AG04449 (cell line): ENCODE data around the gene GPR65.

Source experiments
- CTCF ChIA-PET: fragments of 350-600 bp; formaldehyde crosslinking; extraction: SDS; loops from one replicate; lab custom pipeline; 2021; ENCODE audit warnings: antibody characterized with exemption; lab: Yijun Ruan, JAX
- POLR2A ChIA-PET: fragments of 400-600, 350-600 bp; formaldehyde crosslinking; extraction: SDS; loops from one replicate; lab custom pipeline; 2020; ENCODE audit warnings: antibody characterized with exemption, inconsistent platforms; lab: Yijun Ruan, JAX
- DNase-seq: peaks from one replicate; pipeline ENCODE4 v3.0.0-alpha.2; 2010; ENCODE audit warnings: low read depth, low spot score
- H3K4me3 ChIP-seq: 2 replicates; pipeline ENCODE4 v1.5.1; 2011; ENCODE audit warnings: low read depth, mild to moderate bottlenecking, control low read depth, low read length
- TF ChIP-seq, protein P1 (sequence below): IDR thresholded peaks from one replicate; pipeline ENCODE4 v1.5.1; 2011; ENCODE audit warnings: mild to moderate bottlenecking, moderate library complexity, low read length, control low read depth, inconsistent platforms; ENCODE audit not compliant: insufficient read depth; ENCODE audit errors: missing control alignments

GPR65 gene

DNA sequence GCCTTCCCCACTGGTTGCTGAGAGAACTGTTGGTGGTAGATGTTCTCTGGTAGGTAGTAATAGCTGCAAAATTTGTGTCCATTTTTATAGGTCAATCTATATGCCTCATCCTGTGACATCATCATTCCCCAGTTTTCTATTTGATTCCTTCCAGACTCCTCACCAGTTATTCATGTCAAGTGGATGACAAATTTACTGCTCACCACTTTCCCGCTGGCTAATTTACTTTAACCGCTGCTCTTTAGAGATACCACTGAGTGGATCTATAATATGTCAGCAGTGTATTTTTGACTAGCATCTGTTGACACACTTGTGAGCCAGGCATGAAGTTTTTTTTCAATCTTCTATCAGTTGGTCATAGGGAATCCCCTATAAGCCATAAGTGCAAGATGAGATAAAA, 24.6 kb downstream of the GPR65 start:
- CTCF ChIA-PET: interaction anchor here (1.2 kb wide), 1 partner anchor 16 kb away, joined by 3 read pairs; no protein-coding TSS in a partner anchor
- no peak overlapping the region for H3K4me3 ChIP-seq
- TF ChIP-seq, protein P1, sequence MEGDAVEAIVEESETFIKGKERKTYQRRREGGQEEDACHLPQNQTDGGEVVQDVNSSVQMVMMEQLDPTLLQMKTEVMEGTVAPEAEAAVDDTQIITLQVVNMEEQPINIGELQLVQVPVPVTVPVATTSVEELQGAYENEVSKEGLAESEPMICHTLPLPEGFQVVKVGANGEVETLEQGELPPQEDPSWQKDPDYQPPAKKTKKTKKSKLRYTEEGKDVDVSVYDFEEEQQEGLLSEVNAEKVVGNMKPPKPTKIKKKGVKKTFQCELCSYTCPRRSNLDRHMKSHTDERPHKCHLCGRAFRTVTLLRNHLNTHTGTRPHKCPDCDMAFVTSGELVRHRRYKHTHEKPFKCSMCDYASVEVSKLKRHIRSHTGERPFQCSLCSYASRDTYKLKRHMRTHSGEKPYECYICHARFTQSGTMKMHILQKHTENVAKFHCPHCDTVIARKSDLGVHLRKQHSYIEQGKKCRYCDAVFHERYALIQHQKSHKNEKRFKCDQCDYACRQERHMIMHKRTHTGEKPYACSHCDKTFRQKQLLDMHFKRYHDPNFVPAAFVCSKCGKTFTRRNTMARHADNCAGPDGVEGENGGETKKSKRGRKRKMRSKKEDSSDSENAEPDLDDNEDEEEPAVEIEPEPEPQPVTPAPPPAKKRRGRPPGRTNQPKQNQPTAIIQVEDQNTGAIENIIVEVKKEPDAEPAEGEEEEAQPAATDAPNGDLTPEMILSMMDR: no peak
- DNase-seq: no peak
- POLR2A ChIA-PET: no interaction called here

DNA sequence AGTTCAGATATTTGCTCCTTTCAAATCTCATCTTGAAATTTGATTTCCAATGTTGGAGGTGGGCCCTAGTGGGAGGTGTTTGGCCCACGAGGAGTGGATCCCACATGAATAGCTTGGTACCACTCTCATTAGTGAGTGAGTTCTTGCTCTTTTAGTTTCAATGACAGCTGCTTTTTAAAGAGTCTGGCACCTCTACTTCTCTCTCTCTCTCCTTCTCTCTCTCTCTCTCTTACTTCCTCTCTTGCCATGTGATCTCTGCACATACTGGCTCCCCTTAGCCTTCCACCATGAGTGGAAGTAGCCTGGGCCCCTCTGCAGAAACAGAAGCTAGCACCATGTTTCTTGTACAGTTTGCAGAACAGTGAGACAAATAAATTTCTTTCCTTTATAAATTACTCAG, 25.1 kb downstream of the GPR65 start:
- TF ChIP-seq, protein P1: no peak
- ChIA-PET POLR2A (no interaction called here), CTCF (no interaction called here)
- no peak for DNase-seq
- no peak overlapping the region for H3K4me3 ChIP-seq

DNA sequence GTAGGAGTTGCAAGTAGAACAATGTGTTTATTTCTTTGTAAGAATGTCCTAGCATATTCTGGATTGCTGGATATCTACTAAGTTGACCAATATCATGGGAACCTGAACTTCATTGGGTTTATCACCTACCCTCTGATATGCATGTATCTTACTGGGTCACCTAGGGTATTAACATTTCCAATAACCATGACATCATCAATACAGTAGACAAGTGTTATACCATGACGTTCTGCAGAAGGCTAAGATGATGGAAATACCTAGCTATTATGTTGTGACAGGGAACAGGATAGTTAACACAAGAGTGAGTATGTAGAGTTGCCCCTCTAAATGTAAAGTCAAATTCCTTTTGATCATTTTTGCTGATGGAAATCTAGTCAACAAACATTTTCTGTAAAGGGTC, 26.0 kb downstream of the GPR65 start:
- no peak for DNase-seq
- no peak overlapping the region for H3K4me3 ChIP-seq
- ChIA-PET CTCF (no interaction called here), POLR2A (no interaction called here)
- TF ChIP-seq, protein P1: no peak

DNA sequence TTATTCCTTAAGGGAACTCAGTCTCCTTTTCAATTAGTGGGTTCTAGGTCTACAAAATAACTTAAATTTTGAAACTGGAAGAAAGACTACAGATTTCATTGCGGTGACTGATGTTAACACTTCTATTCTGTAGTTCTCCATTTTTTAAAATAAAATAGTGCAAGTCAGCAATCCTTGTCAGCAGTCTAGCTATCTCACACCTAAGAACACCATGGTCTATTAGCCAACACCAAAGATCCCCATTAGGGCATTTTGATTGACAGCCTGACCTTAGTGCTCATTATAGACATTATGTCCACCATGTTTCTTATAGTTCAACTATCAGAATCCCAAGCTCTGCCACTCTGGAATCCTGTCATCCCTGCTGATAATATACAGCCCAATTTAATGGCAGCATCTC, 27.4 kb downstream of the GPR65 start:
- TF ChIP-seq, protein P1: no peak
- no peak for DNase-seq
- ChIA-PET CTCF (no interaction called here), POLR2A (no interaction called here)
- no peak overlapping the region for H3K4me3 ChIP-seq

DNA sequence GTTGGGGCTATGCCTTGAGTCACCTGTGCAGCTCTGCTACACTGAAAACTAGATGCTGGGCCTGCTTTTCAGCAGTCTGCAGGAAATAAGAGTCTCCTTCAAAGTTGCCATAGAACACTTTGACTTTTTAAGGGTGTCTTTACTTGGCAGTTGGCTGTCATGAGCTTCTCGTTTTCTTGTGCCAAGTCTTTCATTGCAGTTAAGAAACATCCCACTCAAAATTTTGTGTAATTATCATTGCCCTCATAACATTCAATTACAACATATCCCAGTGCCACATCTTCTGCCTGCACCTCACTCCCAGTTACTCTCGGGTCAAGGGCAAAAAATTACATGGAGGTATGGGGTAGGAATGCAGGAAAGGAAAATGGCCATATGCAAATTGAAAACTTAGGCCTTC, 29.1 kb downstream of the GPR65 start:
- no peak for DNase-seq
- POLR2A ChIA-PET: no interaction called here
- CTCF ChIA-PET: no interaction called here
- TF ChIP-seq, protein P1: no peak
- no peak overlapping the region for H3K4me3 ChIP-seq

DNA sequence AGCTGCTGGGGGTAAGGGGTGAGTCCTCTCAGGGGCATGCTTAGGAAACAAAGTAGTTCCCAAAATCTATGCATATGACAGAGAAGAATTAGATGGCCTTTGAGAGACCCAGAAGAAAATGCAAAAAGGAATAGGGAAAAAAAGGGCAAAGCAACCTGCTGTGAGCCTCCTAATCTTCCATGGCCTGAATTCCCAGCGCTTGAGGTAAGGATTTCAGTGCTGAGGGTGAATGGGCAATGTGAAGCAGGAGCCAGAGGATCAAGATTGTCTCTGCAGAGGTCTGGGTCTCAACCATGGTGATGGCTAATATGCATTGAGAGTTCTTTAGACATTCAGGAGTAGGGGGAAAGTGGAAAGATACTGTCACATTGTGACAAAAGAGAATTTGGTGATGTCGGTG, 31.5 kb downstream of the GPR65 start:
- TF ChIP-seq, protein P1: no peak
- ChIA-PET CTCF (no interaction called here), POLR2A (no interaction called here)
- DNase-seq: no peak
- no peak overlapping the region for H3K4me3 ChIP-seq
